ENCODE results near the gene SLIT3.
"Not testable (repeated sequence)": the region's sequence is repeated elsewhere in the genome, so short reads cannot be mapped to it uniquely, and the experiment has no call there.

SLIT3 gene

GRCh38 chr5:169142264-169142970 lies 158.5 kb downstream of the SLIT3 start:
- DNase-seq (ENCODE audit: low spot score) = no peak

- DNase-seq (ENCODE audit: low spot score) = not testable (repeated sequence)
Observed at GRCh38 chr5:169140215-169140614, 160.7 kb downstream of the SLIT3 start.

- DNase-seq (ENCODE audit: low spot score) = no peak
Observed at GRCh38 chr5:169139480-169140050, 161.4 kb downstream of the SLIT3 start.

GRCh38 chr5:169133531-169133930 lies 167.4 kb downstream of the SLIT3 start:
- DNase-seq (ENCODE audit: low spot score) = no peak

- DNase-seq (ENCODE audit: low spot score) = no peak
Observed at GRCh38 chr5:169132302-169132660, 168.7 kb downstream of the SLIT3 start.

- no peak for DNase-seq (ENCODE audit: low spot score)
Observed at GRCh38 chr5:169131616-169132301, 169.2 kb downstream of the SLIT3 start.

GRCh38 chr5:169128679-169129078 lies 172.3 kb downstream of the SLIT3 start:
- DNase-seq (ENCODE audit: low spot score) = no peak

- DNase-seq (ENCODE audit: low spot score) = no peak
Observed at GRCh38 chr5:169127431-169127830, 173.5 kb downstream of the SLIT3 start.

GRCh38 chr5:169126481-169127021 lies 174.4 kb downstream of the SLIT3 start:
- no peak for DNase-seq (ENCODE audit: low spot score)

GRCh38 chr5:169125571-169125970 lies 175.4 kb downstream of the SLIT3 start:
- no peak for DNase-seq (ENCODE audit: low spot score)

- DNase-seq (ENCODE audit: low spot score) = no peak
Observed at GRCh38 chr5:169122951-169123350, 178.0 kb downstream of the SLIT3 start.

- DNase-seq (ENCODE audit: low spot score) = no peak
Observed at GRCh38 chr5:169121630-169122420, 179.1 kb downstream of the SLIT3 start.

GRCh38 chr5:169119288-169120048 lies 181.5 kb downstream of the SLIT3 start:
- no peak for DNase-seq (ENCODE audit: low spot score)

GRCh38 chr5:169116961-169117461 lies 183.9 kb downstream of the SLIT3 start:
- no peak for DNase-seq (ENCODE audit: low spot score)

GRCh38 chr5:169115461-169116124 lies 185.3 kb downstream of the SLIT3 start:
- no peak for DNase-seq (ENCODE audit: low spot score)

- DNase-seq (ENCODE audit: low spot score) = no peak
Observed at GRCh38 chr5:169114466-169115065, 186.4 kb downstream of the SLIT3 start.

- DNase-seq (ENCODE audit: low spot score) = peak; percentile 57
Observed at GRCh38 chr5:169112016-169112415, 188.9 kb downstream of the SLIT3 start.

GRCh38 chr5:169106911-169107706 lies 193.8 kb downstream of the SLIT3 start:
- DNase-seq (ENCODE audit: low spot score) = no peak

GRCh38 chr5:169105582-169105981 lies 195.4 kb downstream of the SLIT3 start:
- not testable (repeated sequence) for DNase-seq (ENCODE audit: low spot score)
